HEK293 (cell line): Measurements from ENCODE around the gene SLC6A11.
A peak's percentile ranks its signal among the peaks of the same experiment; 100 is the strongest.

Experiments
- CTCF ChIA-PET: fragments of 350-600 bp; formaldehyde crosslinking; extraction: SDS; loops from one replicate; lab custom pipeline; 2021; ENCODE audit warnings: antibody characterized with exemption; lab: Yijun Ruan, JAX
- POLR2A ChIA-PET: fragments of 300-600 bp; formaldehyde crosslinking; extraction: SDS; loops from one replicate; lab custom pipeline; 2020; ENCODE audit warnings: antibody characterized with exemption, inconsistent platforms; lab: Yijun Ruan, JAX
- H3K27ac ChIP-seq: fragments of 200-500 bp; sonication (Bioruptor generic); 2 replicates; pipeline ENCODE4 v1.5.1; 2014; ENCODE audit warnings: low read depth, low read length, control low read depth, inconsistent platforms; ENCODE audit errors: extremely low read depth
- H3K36me3 ChIP-seq, 2 experiments: fragments of 200-500 bp in 1 of 2; sonication (Bioruptor generic) in 1 of 2; 1 replicate in 1 of 2; 2 replicates in 1 of 2; pipeline ENCODE4 v1.5.1; 2014 to 2017; ENCODE audit warnings: inconsistent platforms in 2 of 2, low read length in 2 of 2; ENCODE audit not compliant: control insufficient read depth in 2 of 2, insufficient read depth in 1 of 2
- H3K4me1 ChIP-seq: fragments of 200-500 bp; sonication (Bioruptor generic); 2 replicates; pipeline ENCODE4 v1.5.1; 2014; ENCODE audit warnings: mild to moderate bottlenecking, low read length, inconsistent platforms; ENCODE audit not compliant: control insufficient read depth, insufficient read depth
- H3K4me3 ChIP-seq: 2 replicates; pipeline ENCODE4 v1.5.1; 2011; ENCODE audit warnings: low read depth, mild to moderate bottlenecking, control low read depth, low read length, moderate library complexity
- H3K9me3 ChIP-seq: fragments of 200-500 bp; sonication (Bioruptor generic); 2 replicates; pipeline ENCODE4 v1.5.1; 2014; ENCODE audit warnings: low read depth, low read length, inconsistent platforms; ENCODE audit not compliant: control insufficient read depth, insufficient read depth
- BCL11B ChIP-seq: fragments of 450-650 bp; formaldehyde crosslinking; IDR thresholded peaks from 2 replicates; pipeline ENCODE4 v1.5.1; 2016; ENCODE audit warnings: low read depth, missing biosample characterization, missing genetic modification characterization
- EGR2 ChIP-seq: fragments of 450-650 bp; formaldehyde crosslinking; IDR thresholded peaks from 2 replicates; pipeline ENCODE4 v1.5.1; 2016; ENCODE audit warnings: low read depth, missing biosample characterization, missing genetic modification characterization
- TRIM28 ChIP-seq: IDR thresholded peaks from 2 replicates; pipeline ENCODE4 v1.6.1; 2011; ENCODE audit warnings: low read length, control low read depth, borderline replicate concordance
- ZBTB17 ChIP-seq: fragments of 450-650 bp; formaldehyde crosslinking; IDR thresholded peaks from 2 replicates; pipeline ENCODE4 v1.5.1; 2016; ENCODE audit warnings: missing biosample characterization, missing genetic modification characterization
- ZFP3 ChIP-seq: fragments of 450-650 bp; formaldehyde crosslinking; IDR thresholded peaks from 2 replicates; pipeline ENCODE4 v1.5.1; 2016; ENCODE audit warnings: low read depth, missing biosample characterization, missing genetic modification characterization
- ZNF157 ChIP-seq: fragments of 450-650 bp; formaldehyde crosslinking; IDR thresholded peaks from 2 replicates; pipeline ENCODE4 v1.5.1; 2016; ENCODE audit warnings: missing biosample characterization, missing genetic modification characterization
- ZNF514 ChIP-seq: fragments of 450-650 bp; formaldehyde crosslinking; IDR thresholded peaks from 2 replicates; pipeline ENCODE4 v1.5.1; 2016; ENCODE audit warnings: missing biosample characterization, missing genetic modification characterization
- ZNF530 ChIP-seq: fragments of 450-650 bp; formaldehyde crosslinking; IDR thresholded peaks from 2 replicates; pipeline ENCODE4 v1.5.1; 2016; ENCODE audit warnings: low read depth, missing biosample characterization, missing genetic modification characterization
- ZNF624 ChIP-seq: fragments of 450-650 bp; formaldehyde crosslinking; IDR thresholded peaks from 2 replicates; pipeline ENCODE4 v1.5.1; 2017; ENCODE audit warnings: missing biosample characterization, missing genetic modification characterization
- ZNF660 ChIP-seq: fragments of 450-650 bp; IDR thresholded peaks from 2 replicates; pipeline ENCODE4 v1.5.1; 2018; ENCODE audit warnings: missing biosample characterization, mild to moderate bottlenecking, missing genetic modification characterization
- TF ChIP-seq, protein P1 (sequence below): fragments of 450-650 bp; formaldehyde crosslinking; IDR thresholded peaks from 2 replicates; pipeline ENCODE4 v1.5.1; 2016; ENCODE audit warnings: missing biosample characterization, missing genetic modification characterization
- TF ChIP-seq, protein P2 (sequence below): fragments of 450-650 bp; formaldehyde crosslinking; IDR thresholded peaks from 2 replicates; pipeline ENCODE4 v1.5.1; 2017; ENCODE audit warnings: missing biosample characterization, missing genetic modification characterization
- TF ChIP-seq, protein P3 (sequence below): fragments of 450-650 bp; formaldehyde crosslinking; IDR thresholded peaks from 2 replicates; pipeline ENCODE4 v1.5.1; 2016; ENCODE audit warnings: missing biosample characterization, missing genetic modification characterization
- TF ChIP-seq, protein P4 (sequence below): fragments of 450-650 bp; formaldehyde crosslinking; IDR thresholded peaks from 2 replicates; pipeline ENCODE4 v1.5.1; 2017; ENCODE audit warnings: missing biosample characterization, missing genetic modification characterization
- TF ChIP-seq, protein P5 (sequence below): fragments of 450-650 bp; formaldehyde crosslinking; IDR thresholded peaks from 2 replicates; pipeline ENCODE4 v1.5.1; 2016; ENCODE audit warnings: missing biosample characterization, missing genetic modification characterization, borderline replicate concordance

SLC6A11 gene

DNA sequence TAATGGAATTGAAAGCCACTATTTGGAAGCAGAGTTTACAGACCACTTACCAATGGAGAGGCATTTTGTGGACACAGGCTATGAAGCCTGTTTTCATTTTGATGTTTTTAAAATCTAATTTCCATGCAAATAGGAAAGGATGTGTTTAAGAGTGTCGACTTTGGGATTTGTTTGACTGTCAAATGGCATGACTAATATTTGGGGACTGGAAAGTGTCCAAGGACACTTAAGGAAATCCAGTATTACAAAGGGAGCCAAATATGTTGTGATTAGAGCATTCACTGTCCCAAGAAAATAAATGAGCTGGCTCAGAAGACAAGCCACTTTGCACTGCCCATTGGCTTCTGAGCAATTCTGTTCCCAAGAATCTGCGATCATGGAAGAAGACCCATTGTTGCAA is 34.0 kb upstream of the SLC6A11 start:
- ChIA-PET POLR2A (no interaction called here), CTCF (interaction anchor here (1.0 to 4.5 kb wide), 3 partner anchors 10 to 23 kb away, joined by 4 to 30 read pairs (median 4); no protein-coding TSS in a partner anchor)
- no peaks in the 10 kb centered on the region for H3K9me3 ChIP-seq
- TF ChIP-seq, protein P1, sequence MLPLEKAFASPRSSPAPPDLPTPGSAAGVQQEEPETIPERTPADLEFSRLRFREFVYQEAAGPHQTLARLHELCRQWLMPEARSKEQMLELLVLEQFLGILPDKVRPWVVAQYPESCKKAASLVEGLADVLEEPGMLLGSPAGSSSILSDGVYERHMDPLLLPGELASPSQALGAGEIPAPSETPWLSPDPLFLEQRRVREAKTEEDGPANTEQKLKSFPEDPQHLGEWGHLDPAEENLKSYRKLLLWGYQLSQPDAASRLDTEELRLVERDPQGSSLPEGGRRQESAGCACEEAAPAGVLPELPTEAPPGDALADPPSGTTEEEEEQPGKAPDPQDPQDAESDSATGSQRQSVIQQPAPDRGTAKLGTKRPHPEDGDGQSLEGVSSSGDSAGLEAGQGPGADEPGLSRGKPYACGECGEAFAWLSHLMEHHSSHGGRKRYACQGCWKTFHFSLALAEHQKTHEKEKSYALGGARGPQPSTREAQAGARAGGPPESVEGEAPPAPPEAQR (tag by site-specific recombination), result no peak
- TF ChIP-seq BCL11B (no peak), EGR2 (no peak), ZNF514 (tag by site-specific recombination) (no peak), ZFP3 (no peak), ZNF624 (tag by site-specific recombination) (no peak), ZNF660 (no peak)
- TF ChIP-seq, protein P2, sequence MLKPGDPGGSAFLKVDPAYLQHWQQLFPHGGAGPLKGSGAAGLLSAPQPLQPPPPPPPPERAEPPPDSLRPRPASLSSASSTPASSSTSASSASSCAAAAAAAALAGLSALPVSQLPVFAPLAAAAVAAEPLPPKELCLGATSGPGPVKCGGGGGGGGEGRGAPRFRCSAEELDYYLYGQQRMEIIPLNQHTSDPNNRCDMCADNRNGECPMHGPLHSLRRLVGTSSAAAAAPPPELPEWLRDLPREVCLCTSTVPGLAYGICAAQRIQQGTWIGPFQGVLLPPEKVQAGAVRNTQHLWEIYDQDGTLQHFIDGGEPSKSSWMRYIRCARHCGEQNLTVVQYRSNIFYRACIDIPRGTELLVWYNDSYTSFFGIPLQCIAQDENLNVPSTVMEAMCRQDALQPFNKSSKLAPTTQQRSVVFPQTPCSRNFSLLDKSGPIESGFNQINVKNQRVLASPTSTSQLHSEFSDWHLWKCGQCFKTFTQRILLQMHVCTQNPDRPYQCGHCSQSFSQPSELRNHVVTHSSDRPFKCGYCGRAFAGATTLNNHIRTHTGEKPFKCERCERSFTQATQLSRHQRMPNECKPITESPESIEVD, result no peak
- TF ChIP-seq, protein P3, sequence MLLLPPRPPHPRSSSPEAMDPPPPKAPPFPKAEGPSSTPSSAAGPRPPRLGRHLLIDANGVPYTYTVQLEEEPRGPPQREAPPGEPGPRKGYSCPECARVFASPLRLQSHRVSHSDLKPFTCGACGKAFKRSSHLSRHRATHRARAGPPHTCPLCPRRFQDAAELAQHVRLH (tag by site-specific recombination), result no peak
- H3K4me1 ChIP-seq, result no peaks in the 10 kb centered on the region
- H3K36me3 ChIP-seq, result no peaks in the 10 kb centered on the region
- H3K4me3 ChIP-seq, result no peak overlapping the region
- no peak overlapping the region for H3K27ac ChIP-seq

DNA sequence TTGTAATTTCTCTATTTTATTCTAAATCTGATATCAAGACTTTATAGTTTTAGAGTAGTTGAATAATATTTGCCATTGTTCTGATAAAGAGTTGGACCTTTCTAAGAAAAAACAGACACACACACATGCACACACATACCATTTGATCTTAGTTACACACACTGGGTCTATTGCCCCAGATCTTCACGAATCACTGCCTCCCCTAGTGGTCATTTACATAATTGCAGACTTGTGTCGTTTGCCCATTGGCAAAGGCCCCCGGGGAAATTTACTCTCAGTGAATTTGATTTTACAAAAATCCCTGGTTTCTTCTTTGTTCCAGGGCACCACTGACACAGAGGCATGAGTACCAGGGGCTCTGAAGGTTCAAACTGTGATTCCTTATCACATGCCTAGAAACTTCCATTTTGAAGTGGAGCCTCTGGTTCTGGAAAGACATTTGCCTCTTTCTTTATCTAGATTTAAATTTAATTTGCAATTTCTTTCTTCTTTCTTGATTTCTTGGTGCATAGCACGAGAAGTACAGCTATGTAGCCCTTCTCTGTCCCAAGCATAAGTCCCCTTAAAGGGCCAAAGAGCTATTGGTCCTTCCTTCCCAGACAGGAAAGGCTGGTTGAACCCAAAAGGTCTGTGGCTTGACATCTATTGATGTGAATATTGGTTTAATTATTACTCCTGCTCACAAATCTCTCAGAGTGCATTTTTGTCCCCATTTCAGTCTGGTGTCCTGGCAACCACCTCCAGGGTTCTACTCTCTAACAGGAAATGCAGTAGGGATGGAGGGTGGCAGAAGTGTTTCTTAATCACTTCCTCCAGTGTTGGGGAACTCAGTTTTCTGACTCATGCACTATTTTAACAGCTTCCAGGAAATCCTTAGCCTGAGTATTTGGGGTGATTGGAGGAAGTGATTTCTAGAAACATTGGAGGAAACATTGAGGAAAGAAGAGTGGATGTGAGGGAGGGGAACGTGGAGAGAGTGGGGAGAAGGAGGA is 32.4 kb upstream of the SLC6A11 start:
- CTCF ChIA-PET, result interaction anchor here (0.7 to 4.5 kb wide), 13 partner anchors 11 to 1275 kb away, joined by 3 to 30 read pairs (median 4); no protein-coding TSS in a partner anchor
- no peak overlapping the region for H3K4me3 ChIP-seq
- H3K9me3 ChIP-seq, result no peaks in the 10 kb centered on the region
- no peaks in the 10 kb centered on the region for H3K4me1 ChIP-seq
- TF ChIP-seq ZNF157 (tag by site-specific recombination) (no peak), ZNF530 (tag by site-specific recombination) (no peak), ZBTB17 (tag by site-specific recombination) (no peak), TRIM28 (no peak)
- TF ChIP-seq, protein P4, sequence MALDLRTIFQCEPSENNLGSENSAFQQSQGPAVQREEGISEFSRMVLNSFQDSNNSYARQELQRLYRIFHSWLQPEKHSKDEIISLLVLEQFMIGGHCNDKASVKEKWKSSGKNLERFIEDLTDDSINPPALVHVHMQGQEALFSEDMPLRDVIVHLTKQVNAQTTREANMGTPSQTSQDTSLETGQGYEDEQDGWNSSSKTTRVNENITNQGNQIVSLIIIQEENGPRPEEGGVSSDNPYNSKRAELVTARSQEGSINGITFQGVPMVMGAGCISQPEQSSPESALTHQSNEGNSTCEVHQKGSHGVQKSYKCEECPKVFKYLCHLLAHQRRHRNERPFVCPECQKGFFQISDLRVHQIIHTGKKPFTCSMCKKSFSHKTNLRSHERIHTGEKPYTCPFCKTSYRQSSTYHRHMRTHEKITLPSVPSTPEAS, result peak; percentile 57; the same call in 1 of the 2 replicates
- TF ChIP-seq, protein P5, sequence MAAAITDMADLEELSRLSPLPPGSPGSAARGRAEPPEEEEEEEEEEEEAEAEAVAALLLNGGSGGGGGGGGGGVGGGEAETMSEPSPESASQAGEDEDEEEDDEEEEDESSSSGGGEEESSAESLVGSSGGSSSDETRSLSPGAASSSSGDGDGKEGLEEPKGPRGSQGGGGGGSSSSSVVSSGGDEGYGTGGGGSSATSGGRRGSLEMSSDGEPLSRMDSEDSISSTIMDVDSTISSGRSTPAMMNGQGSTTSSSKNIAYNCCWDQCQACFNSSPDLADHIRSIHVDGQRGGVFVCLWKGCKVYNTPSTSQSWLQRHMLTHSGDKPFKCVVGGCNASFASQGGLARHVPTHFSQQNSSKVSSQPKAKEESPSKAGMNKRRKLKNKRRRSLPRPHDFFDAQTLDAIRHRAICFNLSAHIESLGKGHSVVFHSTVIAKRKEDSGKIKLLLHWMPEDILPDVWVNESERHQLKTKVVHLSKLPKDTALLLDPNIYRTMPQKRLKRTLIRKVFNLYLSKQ (tag by site-specific recombination), result no peak
- H3K36me3 ChIP-seq, result no peaks in the 10 kb centered on the region
- H3K27ac ChIP-seq, result no peak overlapping the region
- POLR2A ChIA-PET, result no interaction called here
